Endothelial cell of umbilical vein (primary cell): ENCODE data around the gene RALGPS2. TPM values are rescaled to one million over a fixed set of nuclear protein-coding genes. Genes with fewer than 3 reads are reported as not detected.
A peak's percentile ranks its signal among the peaks of the same experiment; 100 is the strongest.

Experiments
- BruUV-seq: library from RNA; stranded (reverse); fragments of 400-500 nt; replicated peaks from 2 replicates; lab custom pipeline; 2021; lab: Mats Ljungman, UMichigan
- CTCF ChIA-PET: fragments of 300-600, 350-600 bp; sonication (Branson Sonifier 250); formaldehyde crosslinking; loops from one replicate; lab custom pipeline; 2021; ENCODE audit warnings: antibody characterized with exemption, inconsistent platforms; lab: Charles Lee
- POLR2A ChIA-PET: fragments of 300-600, 350-600 bp; sonication (Branson Sonifier 250); formaldehyde crosslinking; loops from one replicate; lab custom pipeline; 2021; ENCODE audit warnings: antibody characterized with exemption, inconsistent platforms; lab: Charles Lee
- DNase-seq: peaks from one replicate; pipeline ENCODE4 v3.0.0-alpha.2; 2011; ENCODE audit warnings: low read depth, low spot score
- FAIRE-seq: peaks from 2 replicates; lab custom pipeline; 2011; peaks lifted over from hg19 to GRCh38; lab: Jason Lieb, UNC
- H2AFZ ChIP-seq: 2 replicates; pipeline ENCODE4 v1.6.0; 2012; ENCODE audit warnings: low read depth, low read length, control low read depth, inconsistent platforms
- H3K27ac ChIP-seq: 2 replicates; pipeline ENCODE4 v1.5.1; 2011; ENCODE audit warnings: low read depth, mild to moderate bottlenecking, control low read depth, low read length, moderate library complexity; ENCODE audit not compliant: insufficient read depth
- H3K27me3 ChIP-seq, 2 experiments: 2 replicates each; pipeline versions ENCODE4 v1.6.0 to v1.6.1; 2011; ENCODE audit warnings: low read length in 2 of 2, mixed read lengths in 1 of 2; ENCODE audit not compliant: control insufficient read depth in 2 of 2, insufficient read depth in 2 of 2
- H3K36me3 ChIP-seq, 2 experiments: 2 replicates in 1 of 2; 3 replicates in 1 of 2; pipeline ENCODE4 v1.5.1; 2011; ENCODE audit warnings: low read length in 2 of 2, mild to moderate bottlenecking in 1 of 2, moderate library complexity in 1 of 2; ENCODE audit not compliant: control insufficient read depth in 2 of 2, insufficient read depth in 2 of 2; ENCODE audit errors: extremely low read depth in 1 of 2
- H3K4me1 ChIP-seq: 3 replicates; pipeline ENCODE4 v1.5.1; 2011; ENCODE audit warnings: mild to moderate bottlenecking, low read length; ENCODE audit not compliant: control insufficient read depth, insufficient read depth; ENCODE audit errors: extremely low read depth
- H3K4me2 ChIP-seq: 2 replicates; pipeline ENCODE4 v1.6.1; 2011; ENCODE audit warnings: low read length, control low read depth, mixed read lengths; ENCODE audit not compliant: insufficient read depth
- H3K4me3 ChIP-seq, 3 experiments: fragments of 200-600 bp in 1 of 3; sonication (generic), shearing (Covaris generic) in 1 of 3; replicated peaks in 1 of 3; 2 replicates each; pipeline ENCODE4 v1.5.1; 2011 to 2016; ENCODE audit warnings: control low read depth in 3 of 3, low read length in 3 of 3, mild to moderate bottlenecking in 2 of 3, inconsistent platforms in 1 of 3, low read depth in 1 of 3, moderate library complexity in 1 of 3; ENCODE audit not compliant: insufficient read depth in 1 of 3
- H3K79me2 ChIP-seq: 2 replicates; pipeline ENCODE4 v1.6.0; 2012; ENCODE audit warnings: low read length, inconsistent platforms; ENCODE audit not compliant: control insufficient read depth, insufficient read depth
- H3K9ac ChIP-seq: replicated peaks from 2 replicates; pipeline ENCODE3; 2011; ENCODE audit warnings: low read length, control low read depth; ENCODE audit not compliant: insufficient read depth; ENCODE audit errors: extremely low read depth
- H3K9me1 ChIP-seq: replicated peaks from 3 replicates; pipeline ENCODE4 v1.6.0; 2011; ENCODE audit warnings: mild to moderate bottlenecking, low read length; ENCODE audit not compliant: control insufficient read depth, insufficient read depth; ENCODE audit errors: extremely low read depth
- H3K9me3 ChIP-seq: replicated peaks from 2 replicates; pipeline ENCODE4 v1.5.1; 2012; ENCODE audit warnings: low read length, inconsistent platforms; ENCODE audit not compliant: control insufficient read depth, insufficient read depth
- H4K20me1 ChIP-seq: replicated peaks from 2 replicates; pipeline ENCODE3; 2011; ENCODE audit warnings: mild to moderate bottlenecking, low read length; ENCODE audit not compliant: control insufficient read depth, insufficient read depth; ENCODE audit errors: extremely low read depth
- CTCF ChIP-seq, 2 donors: IDR thresholded peaks; 1 replicate in 1 of 2; 2 replicates in 1 of 2; pipeline ENCODE4 v1.5.1; 2011; ENCODE audit warnings: low read length in 2 of 2, mild to moderate bottlenecking in 2 of 2, moderate library complexity in 2 of 2, control low read depth in 1 of 2, inconsistent platforms in 1 of 2, low read depth in 1 of 2; ENCODE audit not compliant: insufficient read depth in 1 of 2; ENCODE audit errors: extremely low read depth in 1 of 2
- EZH2 ChIP-seq: IDR thresholded peaks from 2 replicates; pipeline ENCODE4 v1.6.1; 2012; ENCODE audit warnings: borderline replicate concordance, low read depth, mild to moderate bottlenecking, moderate library complexity, low read length, inconsistent platforms; ENCODE audit not compliant: severe bottlenecking
- FOS ChIP-seq: IDR thresholded peaks from 2 replicates; pipeline ENCODE4 v1.6.1; 2011; ENCODE audit warnings: mild to moderate bottlenecking, low read length, moderate library complexity, borderline replicate concordance; ENCODE audit not compliant: insufficient read depth
- GATA2 ChIP-seq: IDR thresholded peaks from 2 replicates; pipeline ENCODE4 v1.7.0; 2011; ENCODE audit warnings: low read depth, mild to moderate bottlenecking, moderate library complexity, mixed read lengths, low read length; ENCODE audit not compliant: insufficient read length, insufficient read depth
- JUN ChIP-seq: IDR thresholded peaks from 2 replicates; pipeline ENCODE4 v1.6.1; 2011; ENCODE audit warnings: borderline replicate concordance, low read depth; ENCODE audit not compliant: insufficient read length, insufficient read depth
- MAX ChIP-seq: IDR thresholded peaks from 2 replicates; pipeline ENCODE4 v1.6.1; 2011; ENCODE audit not compliant: insufficient read depth, insufficient read length
- MYC ChIP-seq: IDR thresholded peaks from one replicate; pipeline ENCODE4 v1.6.1; 2011; ENCODE audit warnings: mild to moderate bottlenecking, low read depth, low read length
- POLR2A ChIP-seq: IDR thresholded peaks from 2 replicates; pipeline ENCODE4 v1.6.1; 2012; ENCODE audit warnings: low read depth, mild to moderate bottlenecking, control low read depth, low read length
- POLR2AphosphoS5 ChIP-seq: IDR thresholded peaks from 2 replicates; pipeline ENCODE4 v1.6.1; 2012; ENCODE audit warnings: low read depth, mild to moderate bottlenecking, control low read depth, low read length, moderate library complexity; ENCODE audit not compliant: insufficient read depth
- dilution Hi-C: fragments of 300-500 bp; cut with MboI; formaldehyde crosslinking; loops from one replicate; pipeline ENCODE4 v1.15.0; 2019; ENCODE audit warnings: low sequenced_read_pairs; ENCODE audit not compliant: extremely low pct_ligation_motif_present
- intact Hi-C: fragments of 100-400 bp; cut with micrococcal nuclease; formaldehyde crosslinking; loops from one replicate; pipeline ENCODE4 v1.10.0; 2022
- polyA plus RNA-seq, 4 experiments: library from polyadenylated mRNA; depleted of rRNA in 3 of 4; stranded (reverse) in 3 of 4; unstranded in 1 of 4; fragments of >200 nt; gene quantifications; 2 replicates each; pipeline versions ENCODE4 v1.2.1 to v1.2.3, GENCODE V29; 2011 to 2012; ENCODE audit warnings: missing spikeins in 1 of 4
- total RNA-seq: library from RNA; stranded (reverse); gene quantifications from 2 replicates; pipeline ENCODE4 v1.2.3, GENCODE V29; 2021

RALGPS2 gene
- total and polyA plus RNA-seq, 2 donors (not counting 3 experiments of a cell fraction or from before 2014, with no cell fraction given), result 4.6 to 27.7 TPM

- Histone ChIP-seq H4K20me1 (no peaks in the 10 kb centered on the region), H3K79me2 (no peaks in the 10 kb centered on the region), H3K36me3 (no peaks in the 10 kb centered on the region), H3K27ac (peak overlapping the region; percentile 80), H3K9ac (peak overlapping the region; percentile 18), H3K4me3 (no peak overlapping the region), H3K27me3 (no peaks in the 10 kb centered on the region), H3K9me3 (no peaks in the 10 kb centered on the region), H3K9me1 (no peaks in the 10 kb centered on the region), H2AFZ (peak overlapping the region; percentile 47), H3K4me1 (peaks cover 43% of the 10 kb centered on the region), H3K4me2 (peak overlapping the region; percentile 48)
- FAIRE-seq (peak; percentile 79), DNase-seq (peak; percentile 80)
- ChIA-PET POLR2A (interaction anchor here (0.5 kb wide), 1 partner anchor 68 kb away, joined by 8 read pairs; no protein-coding TSS in a partner anchor), CTCF (interaction anchor here (3.7 kb wide), 1 partner anchor 71 kb away, joined by 26 read pairs; no protein-coding TSS in a partner anchor)
- no TSS peak for BruUV-seq
- dilution Hi-C loops, result no loop called here
- TF ChIP-seq EZH2 (no peak), GATA2 (no peak), JUN (peak; percentile 65), POLR2A (no peak), POLR2AphosphoS5 (peak; percentile 20), MAX (peak; percentile 66), MYC (no peak), FOS (peak; percentile 52), CTCF (IDR thresholded peaks at IDR 0.05; ENCODE audit: extremely low read depth in 1 of 2, insufficient read depth in 1 of 2, low read depth in 1 of 2, low read length in 2 of 2) (no peak)
- intact Hi-C loops, result loop anchor here (5.0 kb wide), 1 partner anchor 70 kb away; no protein-coding TSS in a partner anchor
These were observed 42.6 kb upstream of the RALGPS2 start for GRCh38 chr1:178682429-178682828.
